Activated naive CD8-positive, alpha-beta T cell treated with anti-CD3 and anti-CD28 coated beads, Interleukin-2, amount 50 U/mL, for 16 hours (primary cell): ENCODE measurements around the gene NUAK1.

Experiments used
- DNase-seq: peaks from one replicate; pipeline ENCODE4 v3.0.0-alpha.2; 2020; ENCODE audit warnings: low read depth, low spot score

Gene NUAK1

GRCh38 chr12:106084014-106084671, 54.6 kb downstream of the NUAK1 start:
- DNase-seq, result no peak

- DNase-seq, result no peak
Observed at GRCh38 chr12:106082216-106083175, 56.3 kb downstream of the NUAK1 start.

GRCh38 chr12:106081606-106082005, 57.1 kb downstream of the NUAK1 start:
- no peak for DNase-seq

- no peak for DNase-seq
Observed at GRCh38 chr12:106080791-106081170, 58.0 kb downstream of the NUAK1 start.

GRCh38 chr12:106080041-106080790, 58.5 kb downstream of the NUAK1 start:
- DNase-seq, result no peak

GRCh38 chr12:106079148-106079738, 59.5 kb downstream of the NUAK1 start:
- no peak for DNase-seq

- no peak for DNase-seq
Observed at GRCh38 chr12:106078358-106079010, 60.3 kb downstream of the NUAK1 start.

- DNase-seq, result no peak
Observed at GRCh38 chr12:106074706-106075392, 63.9 kb downstream of the NUAK1 start.

GRCh38 chr12:106074361-106074705, 64.4 kb downstream of the NUAK1 start:
- DNase-seq, result no peak

GRCh38 chr12:106073179-106073578, 65.6 kb downstream of the NUAK1 start:
- no peak for DNase-seq

- no peak for DNase-seq
Observed at GRCh38 chr12:106072751-106073150, 66.0 kb downstream of the NUAK1 start.

GRCh38 chr12:106071686-106072085, 67.1 kb downstream of the NUAK1 start:
- DNase-seq, result no peak

- DNase-seq, result no peak
Observed at GRCh38 chr12:106070611-106071010, 68.1 kb downstream of the NUAK1 start.

- DNase-seq, result no peak
Observed at GRCh38 chr12:106070147-106070546, 68.6 kb downstream of the NUAK1 start.

- no peak for DNase-seq
Observed at GRCh38 chr12:106068296-106068695, 70.5 kb downstream of the NUAK1 start.

- no peak for DNase-seq
Observed at GRCh38 chr12:106067606-106068205, 71.0 kb downstream of the NUAK1 start.

GRCh38 chr12:106066726-106067325, 71.9 kb downstream of the NUAK1 start:
- no peak for DNase-seq

- DNase-seq, result no peak
Observed at GRCh38 chr12:106066051-106066705, 72.6 kb downstream of the NUAK1 start.

- no peak for DNase-seq
Observed at GRCh38 chr12:106065506-106065905, 73.2 kb downstream of the NUAK1 start.

GRCh38 chr12:106064721-106065021, 74.1 kb downstream of the NUAK1 start:
- DNase-seq, result no peak
